ENCODE results near the gene PPCDC.

PPCDC gene

DNA sequence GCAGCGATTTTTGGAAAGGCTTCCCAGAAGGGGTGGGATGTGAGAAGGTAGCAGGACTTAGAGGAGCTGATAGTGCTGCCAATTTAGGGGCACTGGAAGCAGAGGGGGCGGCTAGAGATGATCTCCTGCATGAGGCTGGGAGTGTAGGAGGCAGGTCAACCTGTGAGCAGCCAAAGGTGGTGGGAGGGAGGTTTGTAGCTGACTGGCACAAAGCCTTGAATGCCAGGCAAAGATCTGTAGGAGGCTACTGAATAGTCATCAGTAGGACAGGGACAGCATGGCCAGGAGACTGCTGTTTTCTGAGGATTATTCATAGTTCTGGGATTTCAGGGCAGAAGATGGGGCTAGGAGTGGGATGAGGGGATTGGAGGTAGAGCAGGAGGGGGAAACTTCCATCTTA is 25.8 kb upstream of the PPCDC start:
- no peak for DNase-seq
- TF ChIP-seq CTCF (IDR thresholded peaks at IDR 0.05), result no peak
- Histone ChIP-seq H3K9me3 (no peaks in the 10 kb centered on the region), H3K4me3 (no peak overlapping the region), H3K27me3 (peaks cover 3 to 45% of the 10 kb centered on the region in 2 donors), H3K4me1 (peaks cover 0 to 16% (median 13%) of the 10 kb centered on the region in 4 donors), H3K36me3 (no peaks in the 10 kb centered on the region), H3K27ac (no peak overlapping the region)
- intact Hi-C loops (cut with DNase I; ENCODE audit: low total_unique reads), result no loop called here

DNA sequence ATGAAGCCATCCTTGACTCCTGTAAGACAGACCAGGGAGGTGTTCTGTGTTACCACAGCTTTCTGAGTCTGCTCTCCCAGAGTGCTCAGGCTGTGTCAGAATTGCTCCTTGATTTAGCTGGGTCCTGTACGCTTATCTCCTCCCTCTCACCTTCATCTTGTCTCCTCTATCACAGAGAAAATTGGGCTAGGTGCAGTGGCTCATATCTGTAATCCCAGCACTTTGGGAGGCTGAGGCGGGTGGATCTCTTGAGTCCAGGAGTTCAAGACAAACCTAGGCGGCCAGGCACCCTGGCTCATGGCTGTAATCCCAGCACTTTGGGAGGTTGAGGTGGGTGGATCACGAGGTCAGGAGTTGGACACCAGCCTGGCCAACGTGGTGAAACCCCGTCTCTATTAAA is 22.1 kb upstream of the PPCDC start:
- no peak for DNase-seq
- intact Hi-C loops (cut with DNase I; ENCODE audit: low total_unique reads), result no loop called here
- H3K4me3 ChIP-seq, result no peak overlapping the region
- no peak for TF ChIP-seq CTCF (IDR thresholded peaks at IDR 0.05)
- H3K4me1 ChIP-seq, result peaks cover 0 to 3% (median 3%) of the 10 kb centered on the region in 4 donors
- no peaks in the 10 kb centered on the region for H3K9me3 ChIP-seq
- no peaks in the 10 kb centered on the region for H3K36me3 ChIP-seq
- H3K27ac ChIP-seq, result no peak overlapping the region
- H3K27me3 ChIP-seq, result peaks cover 0 to 35% of the 10 kb centered on the region in 2 donors

- no peaks in the 10 kb centered on the region for H3K4me1 ChIP-seq
- TF ChIP-seq CTCF (IDR thresholded peaks at IDR 0.05), result no peak
- H3K9me3 ChIP-seq, result no peaks in the 10 kb centered on the region
- peaks cover 0 to 24% of the 10 kb centered on the region in 2 donors for H3K27me3 ChIP-seq
- intact Hi-C loops (cut with DNase I; ENCODE audit: low total_unique reads), result no loop called here
- no peak for DNase-seq
- no peak overlapping the region for H3K27ac ChIP-seq
- H3K4me3 ChIP-seq, result no peak overlapping the region
- H3K36me3 ChIP-seq, result no peaks in the 10 kb centered on the region
These were observed 21.0 kb upstream of the PPCDC start for GRCh38 chr15:75002398-75002797.

DNA sequence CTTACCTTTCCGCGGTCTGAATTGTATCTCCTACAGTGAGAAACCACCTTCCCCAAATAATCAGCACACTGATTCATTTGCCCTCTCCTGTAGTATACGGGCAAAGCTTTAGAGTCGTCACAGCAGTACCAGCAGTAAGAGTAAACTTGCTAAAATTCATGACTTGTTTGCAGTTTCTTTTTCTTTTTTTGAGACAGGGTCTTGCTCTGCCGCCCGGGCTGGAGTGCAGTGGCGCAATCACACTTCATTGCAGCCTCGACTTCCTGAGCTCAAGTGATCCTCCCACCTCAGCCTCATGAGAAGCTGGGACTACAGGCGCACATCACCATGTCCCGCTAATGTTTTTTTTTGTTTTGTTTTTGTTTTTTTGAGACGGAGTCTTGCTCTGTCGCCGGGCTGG is 16.2 kb upstream of the PPCDC start:
- H3K9me3 ChIP-seq, result no peaks in the 10 kb centered on the region
- no peak for TF ChIP-seq CTCF (IDR thresholded peaks at IDR 0.05)
- H3K27ac ChIP-seq, result no peak overlapping the region
- no peaks in the 10 kb centered on the region for H3K4me1 ChIP-seq
- no peak for DNase-seq
- H3K27me3 ChIP-seq, result no peaks in the 10 kb centered on the region
- intact Hi-C loops (cut with DNase I; ENCODE audit: low total_unique reads), result no loop called here
- no peak overlapping the region for H3K4me3 ChIP-seq
- no peaks in the 10 kb centered on the region for H3K36me3 ChIP-seq

DNA sequence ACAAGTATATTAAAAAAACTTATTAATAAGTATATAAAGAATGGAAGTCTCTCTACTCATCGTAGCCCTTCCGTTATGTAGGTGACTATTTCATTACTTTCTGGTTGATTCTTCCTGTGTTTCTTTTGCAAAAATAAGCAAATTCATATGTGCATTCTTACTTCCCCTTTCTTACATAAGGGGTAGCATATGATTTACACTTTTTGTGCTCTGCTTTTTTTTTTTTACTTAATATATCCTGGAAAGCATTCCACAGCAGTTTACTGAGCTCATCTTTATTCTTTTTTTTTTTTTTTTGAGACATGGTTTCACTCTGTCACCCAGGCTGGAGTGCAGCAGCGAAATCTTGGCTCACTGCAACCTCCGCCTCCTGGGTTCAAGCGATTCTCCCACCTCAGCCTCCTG is 15.2 kb upstream of the PPCDC start:
- Histone ChIP-seq H3K27me3 (no peaks in the 10 kb centered on the region), H3K4me3 (no peak overlapping the region), H3K9me3 (no peaks in the 10 kb centered on the region), H3K4me1 (no peaks in the 10 kb centered on the region), H3K36me3 (no peaks in the 10 kb centered on the region), H3K27ac (no peak overlapping the region)
- no peak for TF ChIP-seq CTCF (IDR thresholded peaks at IDR 0.05)
- intact Hi-C loops (cut with DNase I; ENCODE audit: low total_unique reads), result no loop called here
- no peak for DNase-seq

DNA sequence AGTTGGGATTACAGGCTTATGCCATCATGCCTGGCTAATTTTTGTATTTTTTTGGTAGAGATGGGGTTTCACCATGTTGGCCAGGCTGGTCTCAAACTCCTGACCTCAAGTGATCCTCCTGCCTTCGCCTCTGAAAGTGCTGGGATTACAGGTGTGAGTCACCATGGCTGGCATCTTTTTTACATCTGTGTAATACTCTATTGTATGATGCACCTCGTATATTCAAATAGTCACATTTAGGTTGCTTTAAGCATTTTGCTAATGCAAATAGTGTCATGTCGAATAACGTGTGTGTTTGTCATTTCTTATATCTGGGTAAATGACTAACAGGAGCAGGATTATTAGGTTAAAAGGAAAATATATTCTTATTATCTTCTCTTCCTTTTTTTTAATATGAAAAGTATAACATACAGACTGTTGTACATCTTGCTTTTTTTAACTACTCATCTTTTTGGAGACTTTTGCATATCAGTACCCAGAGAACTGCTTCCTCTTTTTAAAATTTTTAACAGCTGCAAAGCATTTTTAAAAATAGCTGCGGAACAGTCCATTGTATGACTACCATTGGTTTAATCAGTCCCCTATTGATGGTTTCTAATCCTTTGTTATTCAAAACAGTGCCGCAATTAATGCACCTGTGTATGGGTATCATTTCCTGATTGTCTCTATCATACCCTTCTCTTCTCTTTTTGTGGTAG is 14.6 kb upstream of the PPCDC start:
- intact Hi-C loops (cut with DNase I; ENCODE audit: low total_unique reads), result no loop called here
- no peaks in the 10 kb centered on the region for H3K36me3 ChIP-seq
- H3K4me1 ChIP-seq, result no peaks in the 10 kb centered on the region
- no peak for TF ChIP-seq CTCF (IDR thresholded peaks at IDR 0.05)
- no peak overlapping the region for H3K27ac ChIP-seq
- H3K4me3 ChIP-seq, result no peak overlapping the region
- H3K9me3 ChIP-seq, result no peaks in the 10 kb centered on the region
- DNase-seq, result no peak
- no peaks in the 10 kb centered on the region for H3K27me3 ChIP-seq

All from tibial artery (tissue), 4 donors.